GM15510 (cell line): Measurements from ENCODE around the gene PCBP1.

Experiments
- POLR2A ChIP-seq: IDR thresholded peaks from 3 replicates; pipeline ENCODE4 v1.6.1; 2011; ENCODE audit warnings: borderline replicate concordance; ENCODE audit not compliant: insufficient read length; ENCODE audit errors: extremely low read depth

Gene PCBP1

GRCh38 chr2:70089220-70089982, 2.1 kb downstream of the PCBP1 start:
- TF ChIP-seq POLR2A = peak; percentile 42

DNA sequence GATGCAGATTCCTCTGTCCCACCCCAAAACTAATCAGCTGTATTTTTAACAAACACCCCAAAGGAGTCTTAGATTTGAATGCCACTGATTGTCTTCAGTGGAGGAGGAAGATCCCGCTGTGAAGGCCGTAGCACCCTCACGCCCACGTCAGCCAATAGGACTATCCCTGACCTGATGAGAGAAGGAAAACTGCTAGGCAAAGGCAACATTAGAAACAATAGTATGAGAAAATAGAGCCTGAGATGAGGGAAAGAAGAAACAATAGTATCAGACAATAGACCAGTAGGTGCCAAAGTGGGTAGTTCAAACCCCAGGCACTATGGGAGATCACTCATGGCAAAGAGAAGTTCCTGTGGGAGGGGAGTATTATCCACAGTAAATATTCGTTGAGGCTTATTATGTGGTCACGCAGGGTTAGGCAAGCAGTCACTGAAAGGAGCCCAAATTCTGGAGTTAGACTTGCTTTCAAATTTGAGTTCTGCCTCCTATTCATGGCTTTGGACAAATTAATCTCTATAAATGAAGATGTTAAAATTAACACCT, 2.8 kb downstream of the PCBP1 start:
- TF ChIP-seq POLR2A = no peak

GRCh38 chr2:70090706-70091334, 3.5 kb downstream of the PCBP1 start:
- no peak for TF ChIP-seq POLR2A

GRCh38 chr2:70091364-70091763, 4.1 kb downstream of the PCBP1 start:
- no peak for TF ChIP-seq POLR2A

GRCh38 chr2:70091816-70092215, 4.5 kb downstream of the PCBP1 start:
- TF ChIP-seq POLR2A = no peak

- TF ChIP-seq POLR2A = no peak
Observed at GRCh38 chr2:70094171-70094977, 7.1 kb downstream of the PCBP1 start.

GRCh38 chr2:70094978-70095719, 7.9 kb downstream of the PCBP1 start:
- no peak for TF ChIP-seq POLR2A

DNA sequence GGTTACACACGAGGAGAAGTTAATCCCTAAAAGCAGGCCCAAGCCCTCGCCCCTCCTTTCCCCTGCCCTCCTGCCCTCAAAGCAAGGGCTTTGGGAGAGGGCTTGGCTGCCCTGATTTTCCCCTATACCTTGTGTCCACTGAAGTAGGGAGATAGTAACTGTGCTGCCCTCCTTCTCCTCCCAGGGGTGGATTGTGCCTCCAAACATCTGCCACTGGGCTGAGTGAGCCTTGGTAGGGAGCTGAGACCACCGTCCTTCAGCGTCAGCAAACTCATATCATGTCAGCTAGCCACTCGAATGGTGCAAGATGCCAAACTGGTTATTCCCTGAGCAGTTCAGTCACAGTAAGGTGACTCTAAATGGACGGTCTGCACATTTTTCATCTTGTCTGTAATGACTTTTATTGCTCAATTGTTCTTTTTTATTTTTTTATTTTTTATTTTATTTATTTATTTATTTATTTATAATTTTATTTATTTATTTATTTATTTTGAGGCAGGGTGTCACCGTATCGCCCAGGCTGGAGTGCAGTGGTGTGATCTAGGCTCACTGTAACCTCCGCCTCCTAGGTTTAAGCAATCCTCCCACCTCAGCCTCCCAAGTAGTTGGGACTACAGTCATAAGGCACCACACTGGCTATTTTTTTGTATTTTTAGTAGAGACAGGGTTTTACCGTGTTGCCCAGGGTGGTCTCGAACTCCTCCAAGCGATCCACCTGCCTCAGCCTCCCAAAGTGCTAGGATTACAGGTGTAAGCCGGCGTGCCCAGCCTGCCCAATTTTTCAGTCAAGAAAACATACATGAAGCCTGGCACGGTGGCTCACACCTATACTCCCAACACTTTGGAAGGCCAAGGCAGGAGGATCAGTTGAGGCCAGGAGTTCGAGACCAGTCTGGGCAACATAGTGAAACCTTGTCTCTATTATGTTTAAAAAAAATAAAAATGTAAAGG, 8.7 kb downstream of the PCBP1 start:
- TF ChIP-seq POLR2A = peak; percentile 2

DNA sequence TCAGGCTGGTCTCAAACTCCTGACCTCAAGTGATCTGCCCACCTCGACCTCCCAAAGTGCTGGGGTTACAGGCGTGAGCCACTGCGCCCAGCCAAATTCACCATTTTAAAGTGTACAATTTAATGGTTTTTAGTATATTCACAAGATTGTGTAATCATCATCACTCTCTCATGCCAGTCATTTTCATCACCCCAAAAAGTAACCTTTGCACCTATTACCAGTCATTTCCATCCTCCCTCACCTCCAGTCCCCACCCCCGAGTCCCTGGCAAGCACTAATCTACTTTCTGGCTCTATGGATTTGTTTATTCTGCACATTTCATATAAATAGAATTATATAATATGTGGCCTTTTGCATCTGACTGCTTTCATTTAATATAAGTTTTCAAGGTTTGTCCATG, 10.8 kb downstream of the PCBP1 start:
- TF ChIP-seq POLR2A = no peak

GRCh38 chr2:70099270-70099669, 12.0 kb downstream of the PCBP1 start:
- no peak for TF ChIP-seq POLR2A

DNA sequence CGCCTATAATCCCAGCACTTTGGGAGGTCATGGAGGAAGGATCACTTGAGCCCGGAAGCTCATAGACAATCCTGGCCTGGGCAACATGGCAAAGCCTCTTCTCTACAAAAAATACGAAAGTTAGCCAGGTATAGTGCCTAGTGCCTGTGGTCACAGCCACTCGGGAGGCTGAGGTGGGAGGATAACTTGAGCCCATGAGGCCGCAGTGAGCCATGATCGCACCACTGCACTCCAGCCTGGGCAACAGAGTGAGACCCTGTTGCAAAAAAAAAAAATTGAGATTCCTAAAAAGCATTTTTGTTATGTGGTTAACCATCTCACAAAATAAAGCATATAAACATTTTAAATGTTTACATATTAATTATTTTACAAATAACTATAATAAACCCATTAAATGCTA, 13.9 kb downstream of the PCBP1 start:
- no peak for TF ChIP-seq POLR2A

DNA sequence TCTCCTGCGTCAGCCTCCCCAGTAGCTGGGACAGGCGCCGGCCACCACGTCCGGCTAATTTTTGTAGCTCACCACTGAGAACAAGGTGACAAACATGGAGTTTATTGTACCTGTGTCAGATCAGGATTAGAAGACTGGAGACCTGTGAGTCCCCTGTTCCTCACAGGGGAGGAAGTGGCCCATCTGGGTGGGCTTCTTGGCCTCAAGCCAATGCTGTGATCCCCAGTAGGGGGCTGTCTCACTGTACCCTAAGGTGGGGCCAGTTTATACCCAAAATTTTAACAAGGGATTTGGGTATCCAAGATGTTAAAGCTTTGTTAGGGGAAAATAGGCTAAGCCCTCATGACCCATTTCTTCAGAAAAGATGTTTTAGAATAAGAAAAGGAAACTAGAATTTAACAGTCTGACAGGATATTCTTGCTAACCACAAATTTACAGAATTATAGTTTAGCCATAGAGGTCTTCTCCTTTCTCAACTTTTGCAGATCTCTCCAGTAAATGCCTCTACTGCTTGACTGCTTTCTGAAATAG, 16.3 kb downstream of the PCBP1 start:
- TF ChIP-seq POLR2A = no peak
